Measurements from ENCODE around the gene KIF6. TPM values are rescaled to one million over a fixed set of nuclear protein-coding genes. Genes with fewer than 3 reads are reported as not detected.

The KIF6 gene
- polyA plus RNA-seq, 4 donors = 0.18 to 1.2 TPM; not detected in 2

DNA sequence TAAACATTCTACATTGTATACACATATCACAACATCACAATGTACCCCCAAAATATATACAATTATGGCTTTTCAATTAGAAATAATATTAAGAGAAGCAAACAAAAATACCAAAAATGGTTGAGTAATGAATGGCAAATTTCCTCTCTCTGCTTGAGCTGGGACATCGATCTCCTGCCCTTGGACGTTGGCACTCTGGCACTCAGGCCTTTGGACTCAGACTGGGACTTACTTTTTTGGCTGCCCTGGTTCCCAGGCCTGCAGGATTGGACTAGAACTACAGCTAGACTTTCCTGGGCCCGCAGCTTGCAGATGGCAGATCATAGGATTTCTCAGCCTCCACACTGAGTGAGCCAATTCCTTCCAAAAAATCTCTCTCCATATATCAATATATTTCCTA lies 349.8 kb downstream of the KIF6 start:
- DNase-seq (no peak), FAIRE-seq (no peak)
- peaks cover 0 to 3% (median 0%) of the 10 kb centered on the region in 3 donors for H3K4me1 ChIP-seq (ENCODE audit: control insufficient read depth in 3 of 3, insufficient read depth in 2 of 3, low read depth in 1 of 3, low read length in 2 of 3)
- H3K4me3 ChIP-seq (ENCODE audit: low read depth in 1 of 3, low read length in 3 of 3) = no peak overlapping the region
- no peaks in the 10 kb centered on the region for H3K9me3 ChIP-seq (ENCODE audit: control insufficient read depth in 2 of 2, insufficient read depth in 1 of 2, low read depth in 1 of 2, low read length in 1 of 2)
- no peaks in the 10 kb centered on the region for H3K27me3 ChIP-seq (ENCODE audit: control insufficient read depth in 3 of 3, insufficient read depth in 3 of 3, low read length in 3 of 3)
- H3K27ac ChIP-seq (ENCODE audit: low read depth in 1 of 3, low read length in 2 of 3) = no peak overlapping the region
- 38 to 76% (median 56%) methylated on average over 3 of the region's 3 CpGs for WGBS, 3 donors
- no peaks in the 10 kb centered on the region for H3K36me3 ChIP-seq (ENCODE audit: control insufficient read depth in 3 of 3, insufficient read depth in 2 of 3, low read depth in 1 of 3, low read length in 3 of 3)

DNA sequence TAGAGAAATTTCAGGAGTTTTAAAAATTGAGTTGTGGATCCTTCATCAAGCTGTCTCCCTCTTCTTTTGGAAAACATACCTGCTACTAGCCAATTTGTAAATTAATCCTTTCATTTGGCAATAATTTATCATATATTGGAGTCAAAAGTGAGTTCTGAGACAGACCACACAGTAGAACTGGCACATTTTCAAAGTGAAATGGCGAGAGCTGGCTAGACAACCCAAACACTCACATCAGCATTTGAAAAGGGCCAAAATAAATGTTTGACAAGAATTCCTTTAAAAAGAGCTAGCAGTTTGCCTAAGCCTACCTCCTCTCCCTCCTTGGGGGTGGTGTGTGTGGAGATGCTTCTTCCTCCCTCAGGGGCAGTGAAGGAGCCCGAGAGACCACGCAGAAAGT lies 354.8 kb downstream of the KIF6 start:
- Histone ChIP-seq H3K27ac (ENCODE audit: low read depth in 1 of 3, low read length in 2 of 3) (no peak overlapping the region), H3K27me3 (ENCODE audit: control insufficient read depth in 3 of 3, insufficient read depth in 3 of 3, low read length in 3 of 3) (no peaks in the 10 kb centered on the region), H3K4me1 (ENCODE audit: control insufficient read depth in 3 of 3, insufficient read depth in 2 of 3, low read depth in 1 of 3, low read length in 2 of 3) (no peaks in the 10 kb centered on the region), H3K36me3 (ENCODE audit: control insufficient read depth in 3 of 3, insufficient read depth in 2 of 3, low read depth in 1 of 3, low read length in 3 of 3) (no peaks in the 10 kb centered on the region), H3K9me3 (ENCODE audit: control insufficient read depth in 2 of 2, insufficient read depth in 1 of 2, low read depth in 1 of 2, low read length in 1 of 2) (no peaks in the 10 kb centered on the region), H3K4me3 (ENCODE audit: low read depth in 1 of 3, low read length in 3 of 3) (no peak overlapping the region)
- DNase-seq = no peak
- 71 to 87% (median 76%) methylated on average over 3 of the region's 3 CpGs for WGBS, 3 donors
- no peak for FAIRE-seq

GRCh38 chr6:39369987-39370386 lies 355.2 kb downstream of the KIF6 start:
- FAIRE-seq (no peak), DNase-seq (no peak)
- Histone ChIP-seq H3K27ac (ENCODE audit: low read depth in 1 of 3, low read length in 2 of 3) (no peak overlapping the region), H3K9me3 (ENCODE audit: control insufficient read depth in 2 of 2, insufficient read depth in 1 of 2, low read depth in 1 of 2, low read length in 1 of 2) (no peaks in the 10 kb centered on the region), H3K4me3 (ENCODE audit: low read depth in 1 of 3, low read length in 3 of 3) (no peak overlapping the region), H3K27me3 (ENCODE audit: control insufficient read depth in 3 of 3, insufficient read depth in 3 of 3, low read length in 3 of 3) (no peaks in the 10 kb centered on the region), H3K36me3 (ENCODE audit: control insufficient read depth in 3 of 3, insufficient read depth in 2 of 3, low read depth in 1 of 3, low read length in 3 of 3) (no peaks in the 10 kb centered on the region), H3K4me1 (ENCODE audit: control insufficient read depth in 3 of 3, insufficient read depth in 2 of 3, low read depth in 1 of 3, low read length in 2 of 3) (no peaks in the 10 kb centered on the region)
- 32 to 44% (median 40%) methylated on average over 1 of the region's 1 CpG for WGBS, 3 donors

DNA sequence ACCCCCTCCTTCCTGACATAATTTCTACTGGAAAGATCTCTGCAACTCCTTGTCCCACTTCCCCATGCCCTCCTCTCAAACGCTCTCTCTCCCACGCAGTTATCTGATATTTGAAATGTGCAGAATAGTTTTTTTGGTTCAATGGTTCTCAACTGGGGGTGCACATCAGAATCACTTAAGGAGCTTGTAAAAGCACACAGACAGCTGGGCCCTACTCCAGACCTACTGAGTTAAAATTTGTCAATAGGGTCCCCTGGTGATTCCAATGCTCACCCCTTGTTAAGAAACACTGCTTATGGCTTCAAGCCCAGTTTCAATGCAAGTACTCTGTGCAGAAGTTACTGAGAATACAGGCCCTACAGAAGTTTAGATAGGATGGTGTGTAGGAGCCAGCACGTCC lies 357.5 kb downstream of the KIF6 start:
- no peaks in the 10 kb centered on the region for H3K4me1 ChIP-seq (ENCODE audit: control insufficient read depth in 3 of 3, insufficient read depth in 2 of 3, low read depth in 1 of 3, low read length in 2 of 3)

GRCh38 chr6:39366931-39367618 lies 358.1 kb downstream of the KIF6 start:
- Histone ChIP-seq H3K4me3 (ENCODE audit: low read depth in 1 of 3, low read length in 3 of 3) (no peak overlapping the region), H3K36me3 (ENCODE audit: control insufficient read depth in 3 of 3, insufficient read depth in 2 of 3, low read depth in 1 of 3, low read length in 3 of 3) (no peaks in the 10 kb centered on the region), H3K27ac (ENCODE audit: low read depth in 1 of 3, low read length in 2 of 3) (no peak overlapping the region), H3K27me3 (ENCODE audit: control insufficient read depth in 3 of 3, insufficient read depth in 3 of 3, low read length in 3 of 3) (no peaks in the 10 kb centered on the region), H3K9me3 (ENCODE audit: control insufficient read depth in 2 of 2, insufficient read depth in 1 of 2, low read depth in 1 of 2, low read length in 1 of 2) (no peaks in the 10 kb centered on the region), H3K4me1 (ENCODE audit: control insufficient read depth in 3 of 3, insufficient read depth in 2 of 3, low read depth in 1 of 3, low read length in 2 of 3) (no peaks in the 10 kb centered on the region)
- WGBS, 3 donors = 68 to 79% (median 69%) methylated on average over 9 of the region's 9 CpGs
- FAIRE-seq (no peak), DNase-seq (no peak)

More for the DNA sequence above, 357.5 kb downstream of the KIF6 start:
- Histone ChIP-seq H3K36me3 (ENCODE audit: control insufficient read depth in 3 of 3, insufficient read depth in 2 of 3, low read depth in 1 of 3, low read length in 3 of 3) (no peaks in the 10 kb centered on the region), H3K9me3 (ENCODE audit: control insufficient read depth in 2 of 2, insufficient read depth in 1 of 2, low read depth in 1 of 2, low read length in 1 of 2) (no peaks in the 10 kb centered on the region), H3K4me3 (ENCODE audit: low read depth in 1 of 3, low read length in 3 of 3) (no peak overlapping the region), H3K27ac (ENCODE audit: low read depth in 1 of 3, low read length in 2 of 3) (no peak overlapping the region), H3K27me3 (ENCODE audit: control insufficient read depth in 3 of 3, insufficient read depth in 3 of 3, low read length in 3 of 3) (no peaks in the 10 kb centered on the region)
- no peak for FAIRE-seq
- 74 to 79% (median 76%) methylated on average over 3 of the region's 3 CpGs for WGBS, 3 donors
- DNase-seq = no peak

DNA sequence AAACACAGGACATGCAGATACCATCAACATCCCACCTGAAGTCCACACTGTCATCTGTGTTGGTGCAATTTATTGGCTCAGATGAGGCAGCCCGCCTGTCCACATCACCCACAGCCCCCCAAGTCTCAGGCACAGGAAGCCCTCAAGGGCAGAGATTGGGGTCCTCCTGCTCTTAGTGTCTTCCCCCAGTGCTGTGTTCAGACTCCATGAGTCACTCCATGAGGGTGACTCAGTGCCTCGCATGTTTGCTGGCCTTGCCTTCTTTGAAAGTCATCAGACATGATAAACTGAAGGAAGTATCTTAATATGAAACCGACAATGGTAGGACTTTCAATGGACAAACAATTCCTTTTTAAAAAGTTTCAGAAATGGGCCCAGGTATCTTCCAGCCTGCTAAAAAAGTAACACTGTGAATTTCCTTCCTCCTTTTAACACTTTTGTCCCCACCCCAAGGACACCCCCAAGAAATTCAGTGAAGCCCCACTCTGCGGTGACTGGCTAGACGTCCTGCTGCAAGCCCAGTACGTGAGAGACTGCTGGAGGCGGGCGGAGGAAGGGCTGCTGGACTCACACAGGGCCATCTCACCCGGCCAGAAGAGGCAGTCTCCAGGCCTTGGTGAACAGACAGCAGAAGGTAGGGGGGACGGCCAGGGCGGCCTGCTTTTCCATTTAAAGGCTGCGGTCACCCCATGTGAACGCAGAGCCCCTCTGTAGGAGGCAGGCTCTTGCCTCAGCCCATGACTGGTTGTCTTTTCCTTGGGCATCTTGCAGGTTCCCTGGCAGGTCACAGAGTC lies 359.7 kb downstream of the KIF6 start:
- no peak for FAIRE-seq

DNA sequence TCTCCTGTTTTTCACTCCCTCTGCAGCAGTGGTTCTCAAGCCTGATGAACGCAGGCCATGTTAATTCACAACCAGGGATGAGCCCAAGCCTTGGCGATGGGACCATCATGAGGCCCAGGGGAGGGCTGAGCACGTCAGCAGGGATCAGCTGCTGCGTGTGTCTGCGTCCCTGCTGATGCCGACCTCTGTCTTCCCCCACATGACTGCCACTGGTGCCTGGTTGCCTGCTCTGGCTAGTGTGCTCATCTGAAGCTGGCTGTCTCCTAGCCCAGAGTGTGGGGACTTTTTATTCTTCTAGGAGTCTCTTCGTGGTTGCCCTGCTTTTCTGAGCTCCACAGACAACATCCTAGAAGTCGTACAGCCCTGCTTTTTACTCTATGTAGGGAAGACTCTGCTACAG lies 361.9 kb downstream of the KIF6 start:
- H3K27me3 ChIP-seq (ENCODE audit: control insufficient read depth in 3 of 3, insufficient read depth in 3 of 3, low read length in 3 of 3) = no peaks in the 10 kb centered on the region
- FAIRE-seq = no peak
- WGBS, 3 donors = 86 to 90% (median 87%) methylated on average over 8 of the region's 8 CpGs
- H3K27ac ChIP-seq (ENCODE audit: low read depth in 1 of 3, low read length in 2 of 3) = no peak overlapping the region
- no peak for DNase-seq
- H3K9me3 ChIP-seq (ENCODE audit: control insufficient read depth in 2 of 2, insufficient read depth in 1 of 2, low read depth in 1 of 2, low read length in 1 of 2) = no peaks in the 10 kb centered on the region
- peaks cover 0 to under 1% (median 0%) of the 10 kb centered on the region in 3 donors for H3K4me1 ChIP-seq (ENCODE audit: control insufficient read depth in 3 of 3, insufficient read depth in 2 of 3, low read depth in 1 of 3, low read length in 2 of 3)
- no peak overlapping the region for H3K4me3 ChIP-seq (ENCODE audit: low read depth in 1 of 3, low read length in 3 of 3)
- no peaks in the 10 kb centered on the region for H3K36me3 ChIP-seq (ENCODE audit: control insufficient read depth in 3 of 3, insufficient read depth in 2 of 3, low read depth in 1 of 3, low read length in 3 of 3)

More for the DNA sequence above, 359.7 kb downstream of the KIF6 start:
- DNase-seq = no peak
- Histone ChIP-seq H3K4me3 (ENCODE audit: low read depth in 1 of 3, low read length in 3 of 3) (no peak overlapping the region), H3K27ac (ENCODE audit: low read depth in 1 of 3, low read length in 2 of 3) (no peak overlapping the region), H3K27me3 (ENCODE audit: control insufficient read depth in 3 of 3, insufficient read depth in 3 of 3, low read length in 3 of 3) (no peaks in the 10 kb centered on the region), H3K9me3 (ENCODE audit: control insufficient read depth in 2 of 2, insufficient read depth in 1 of 2, low read depth in 1 of 2, low read length in 1 of 2) (no peaks in the 10 kb centered on the region), H3K36me3 (ENCODE audit: control insufficient read depth in 3 of 3, insufficient read depth in 2 of 3, low read depth in 1 of 3, low read length in 3 of 3) (no peaks in the 10 kb centered on the region), H3K4me1 (ENCODE audit: control insufficient read depth in 3 of 3, insufficient read depth in 2 of 3, low read depth in 1 of 3, low read length in 2 of 3) (no peaks in the 10 kb centered on the region)
- WGBS, 3 donors = 83 to 88% (median 87%) methylated on average over 13 of the region's 13 CpGs

- no peak overlapping the region for H3K27ac ChIP-seq (ENCODE audit: low read depth in 1 of 3, low read length in 2 of 3)
- FAIRE-seq = no peak
- H3K9me3 ChIP-seq (ENCODE audit: control insufficient read depth in 2 of 2, insufficient read depth in 1 of 2, low read depth in 1 of 2, low read length in 1 of 2) = no peaks in the 10 kb centered on the region
- WGBS, 3 donors = 38 to 43% (median 39%) methylated on average over 3 of the region's 3 CpGs
- H3K4me3 ChIP-seq (ENCODE audit: low read depth in 1 of 3, low read length in 3 of 3) = no peak overlapping the region
- H3K36me3 ChIP-seq (ENCODE audit: control insufficient read depth in 3 of 3, insufficient read depth in 2 of 3, low read depth in 1 of 3, low read length in 3 of 3) = no peaks in the 10 kb centered on the region
- peaks cover 0 to 3% (median 0%) of the 10 kb centered on the region in 3 donors for H3K4me1 ChIP-seq (ENCODE audit: control insufficient read depth in 3 of 3, insufficient read depth in 2 of 3, low read depth in 1 of 3, low read length in 2 of 3)
- DNase-seq = no peak
- H3K27me3 ChIP-seq (ENCODE audit: control insufficient read depth in 3 of 3, insufficient read depth in 3 of 3, low read length in 3 of 3) = no peaks in the 10 kb centered on the region
Measured at GRCh38 chr6:39362487-39362865, 362.7 kb downstream of the KIF6 start.

Measured in small intestine (tissue), 7 donors.